Heart right ventricle (tissue), 16 donors: ENCODE results near the gene CCDC102A. TPM values are rescaled to one million over a fixed set of nuclear protein-coding genes. Genes with fewer than 3 reads are reported as not detected.

Experiments
- ATAC-seq, 8 donors: fragments of 200-7000 bp; cut with Tn5 transposase; one replicate each; pipeline ENCODE4 v1.9.1; 2020; ENCODE audit warnings: mild to moderate bottlenecking in 8 of 8, moderate library complexity in 8 of 8, moderate number of reproducible peaks in 1 of 8
- DNase-seq, 2 donors: peaks; one replicate each; pipeline ENCODE4 v3.0.0-alpha.2; 2020
- H3K27ac ChIP-seq, 10 donors: fragments of 200-600 bp; sonication (generic) in 2 of 10; one replicate each; pipeline versions ENCODE4 v1.5.0 to v1.8.0; 2020 to 2022; ENCODE audit warnings: mild to moderate bottlenecking in 3 of 10
- H3K27me3 ChIP-seq, 7 donors: fragments of 200-600 bp; one replicate each; pipeline ENCODE4 v1.8.0; 2021 to 2022; ENCODE audit warnings: mild to moderate bottlenecking in 2 of 7
- H3K36me3 ChIP-seq, 9 donors: fragments of 200-600 bp; sonication (generic) in 1 of 9; one replicate each; pipeline versions ENCODE4 v1.5.0 to v1.8.0; 2020 to 2022; ENCODE audit warnings: mild to moderate bottlenecking in 2 of 9
- H3K4me1 ChIP-seq, 9 donors: fragments of 200-600 bp; sonication (generic) in 1 of 9; one replicate each; pipeline versions ENCODE4 v1.5.0 to v1.8.0; 2020 to 2022; ENCODE audit warnings: mild to moderate bottlenecking in 4 of 9
- H3K4me3 ChIP-seq, 10 donors: fragments of 200-600 bp; sonication (generic) in 2 of 10; one replicate each; pipeline versions ENCODE4 v1.5.0 to v1.8.0; 2020 to 2022; ENCODE audit warnings: mild to moderate bottlenecking in 7 of 10, moderate library complexity in 2 of 10
- H3K9me3 ChIP-seq, 11 donors: fragments of 200-600 bp in 10 of 11; sonication (generic) in 2 of 11; one replicate each; pipeline versions ENCODE4 v1.5.0 to v1.8.0; 2013 to 2022; ENCODE audit warnings: mild to moderate bottlenecking in 2 of 11, control low read depth in 1 of 11, moderate library complexity in 1 of 11
- CTCF ChIP-seq, 9 donors: fragments of 200-600 bp; sonication (generic) in 2 of 9; IDR thresholded peaks; one replicate each; pipeline versions ENCODE4 v1.5.0 to v1.8.0; 2021 to 2022; ENCODE audit warnings: antibody characterized with exemption in 9 of 9, mild to moderate bottlenecking in 5 of 9, moderate library complexity in 1 of 9
- WGBS, 2 donors: extraction: QIAGEN DNeasy Blood & Tissue Kit; methylation state at CpG; one replicate each; pipeline ENCODE4 v1.1.7; 2013; ENCODE audit warnings: inconsistent platforms in 1 of 2; 5-methylcytosine and 5-hydroxymethylcytosine counted together
- intact Hi-C, 10 donors: fragments of 100-400 bp; cut with DNase I; formaldehyde crosslinking; loops; one replicate each; pipeline versions ENCODE4 v1.11.1 to v1.14.2; 2022
- polyA plus RNA-seq, 2 donors: library from polyadenylated mRNA; stranded (reverse); fragments of 200-250 nt; gene quantifications; one replicate each; pipeline ENCODE4 v1.2.3, GENCODE V29; 2013
- total RNA-seq, 10 donors: library from RNA; stranded (reverse); fragmentation: NEBNext Ultra II Directional in 3 of 10; extraction: Animal tissue kit (Norgen Biotek cat#: 25700) in 3 of 10; gene quantifications; one replicate each; pipeline versions ENCODE4 v1.2.1 to v1.2.4, GENCODE V29; 2021 to 2023
- donor health status: Arrhythmogenic right ventricular cardiomyopathy.
- donor health status: ischemic (EF 13 %, LVEDD 7.1; RV severe dilation, severe dysfunction).
- donor health status: healthy with polysubstance abuse.
- donor health status: DM: no; HTN: yes; CAD: no.
- donor health status: DM: no; HTN: no; CAD: no.
- donor health status: ischemic (EF 25% LVEDD 6.9; RV normal size, moderate dysfunction).
- donor health status: ischemic (EF 25% LVEDD 5.7; RV mildly dilated, moderate dysfunction).
- donor health status: healthy.
- donor health status: DM: yes; HTN: yes; CAD: no.
- donor health status: Ischemic cardiomyopathy.
- donor health status: ischemic (EF 35%, LVEDD 5.7; RV mildly dilated, moderate dysfunction).
- donor health status: nonischemic (EF 11% LVEDD 7.7; RV severe dilation, severe dysfunction).
- donor health status: DM: yes; HTN: yes; CAD: no.
- donor health status: PGD.
- donor health status: ischemic (EF 29% LVEDD 5.4; RV normal size, mild dysfunction).
- donor health status: nonischemic (EF 23%, LVEDD 6.1; RV moderate dilation, normal function).

The CCDC102A gene
- total and polyA plus RNA-seq, 12 donors, result 3.1 to 10.2 (median 5.1) TPM

GRCh38 chr16:57530104-57530521 is 6.3 kb downstream of the CCDC102A start:
- whole genome bisulfite sequencing, 2 donors, result 44 to 57% methylated on average over 7 of the region's 7 CpGs
- Histone ChIP-seq H3K27me3 (peaks cover 0 to 25% (median 0%) of the 10 kb centered on the region in 7 donors), H3K36me3 (peaks cover 0 to 19% (median 0%) of the 10 kb centered on the region in 9 donors), H3K4me1 (peaks cover 7 to 55% (median 34%) of the 10 kb centered on the region in 9 donors), H3K9me3 (no peaks in the 10 kb centered on the region), H3K27ac (peak overlapping the region in 2 of 10 donors; percentile 7 to 83), H3K4me3 (no peak overlapping the region)
- no peak for TF ChIP-seq CTCF (IDR thresholded peaks at IDR 0.05)
- no peak for DNase-seq
- peak in 4 of 8 donors; percentile 41 to 62 (median 52) for ATAC-seq
- intact Hi-C loops, result loop anchor here in 1 of 10 donors (5.0 kb wide), 1 partner anchor 43 kb away; the partner anchor contains the start of gene DOK4

- peaks cover 0 to 19% (median 0%) of the 10 kb centered on the region in 9 donors for H3K36me3 ChIP-seq
- no peak for ATAC-seq
- H3K4me3 ChIP-seq, result no peak overlapping the region
- no peak for TF ChIP-seq CTCF (IDR thresholded peaks at IDR 0.05)
- intact Hi-C loops, result loop anchor here in 2 of 10 donors (5.0 kb wide), 2 partner anchors 42 to 47 kb away; partner anchors contain the start of gene DOK4 (in 1 of the 2)
- 79 to 83% methylated on average over 14 of the region's 14 CpGs for WGBS, 2 donors
- peak overlapping the region in 1 of 10 donors; percentile 83 for H3K27ac ChIP-seq
- H3K4me1 ChIP-seq, result peaks cover 7 to 55% (median 28%) of the 10 kb centered on the region in 9 donors
- no peaks in the 10 kb centered on the region for H3K9me3 ChIP-seq
- no peak for DNase-seq
- H3K27me3 ChIP-seq, result peaks cover 0 to 19% (median 0%) of the 10 kb centered on the region in 7 donors
Observed at GRCh38 chr16:57529391-57530103, 6.8 kb downstream of the CCDC102A start.

GRCh38 chr16:57528499-57529390 is 7.6 kb downstream of the CCDC102A start:
- ATAC-seq (no peak), DNase-seq (no peak)
- WGBS, 2 donors, result 51 to 76% methylated on average over 101 to 126 of the region's 126 CpGs
- TF ChIP-seq CTCF (IDR thresholded peaks at IDR 0.05), result no peak
- Histone ChIP-seq H3K9me3 (no peaks in the 10 kb centered on the region), H3K27ac (no peak overlapping the region), H3K4me1 (peaks cover 4 to 51% (median 21%) of the 10 kb centered on the region in 9 donors), H3K4me3 (no peak overlapping the region), H3K36me3 (peaks cover 0 to 26% (median 0%) of the 10 kb centered on the region in 9 donors), H3K27me3 (peaks cover 0 to 19% (median 0%) of the 10 kb centered on the region in 7 donors)
- intact Hi-C loops, result loop anchor here in 1 of 10 donors (5.0 kb wide), 1 partner anchor 46 kb away; no protein-coding TSS in a partner anchor
